ENCODE data around the gene SLC22A23.

The SLC22A23 gene

GRCh38 chr6:3328145-3328544 is 128.7 kb downstream of the SLC22A23 start:
- H3K27ac Mint-ChIP-seq, result no peak overlapping the region
- DNase-seq, result no peak
- H3K4me1 Mint-ChIP-seq, result peaks cover 56% of the 10 kb centered on the region
- H3K36me3 Mint-ChIP-seq (ENCODE audit: low read depth), result no peaks in the 10 kb centered on the region
- no peak for TF ChIP-seq CTCF (IDR thresholded peaks at IDR 0.05)
- H3K4me3 Mint-ChIP-seq, result no peak overlapping the region
- no peaks in the 10 kb centered on the region for H3K9me3 Mint-ChIP-seq
- peaks cover 8% of the 10 kb centered on the region for H3K27me3 Mint-ChIP-seq (ENCODE audit: low read depth, poor library complexity)

- no peak for DNase-seq
- Mint-ChIP-seq H3K36me3 (ENCODE audit: low read depth) (peaks cover 6% of the 10 kb centered on the region), H3K4me1 (peaks cover 49% of the 10 kb centered on the region), H3K27me3 (ENCODE audit: low read depth, poor library complexity) (peaks cover 8% of the 10 kb centered on the region), H3K9me3 (no peaks in the 10 kb centered on the region), H3K27ac (no peak overlapping the region), H3K4me3 (no peak overlapping the region)
- TF ChIP-seq CTCF (IDR thresholded peaks at IDR 0.05), result no peak
These were observed 129.4 kb downstream of the SLC22A23 start for GRCh38 chr6:3327403-3327802.

GRCh38 chr6:3326981-3327380 is 129.9 kb downstream of the SLC22A23 start:
- TF ChIP-seq CTCF (IDR thresholded peaks at IDR 0.05), result no peak
- no peak overlapping the region for H3K4me3 Mint-ChIP-seq
- peaks cover 8% of the 10 kb centered on the region for H3K27me3 Mint-ChIP-seq (ENCODE audit: low read depth, poor library complexity)
- no peak overlapping the region for H3K27ac Mint-ChIP-seq
- H3K9me3 Mint-ChIP-seq, result no peaks in the 10 kb centered on the region
- peaks cover 6% of the 10 kb centered on the region for H3K36me3 Mint-ChIP-seq (ENCODE audit: low read depth)
- no peak for DNase-seq
- H3K4me1 Mint-ChIP-seq, result peaks cover 45% of the 10 kb centered on the region

- Mint-ChIP-seq H3K27me3 (ENCODE audit: low read depth, poor library complexity) (peaks cover 8% of the 10 kb centered on the region), H3K36me3 (ENCODE audit: low read depth) (peaks cover 6% of the 10 kb centered on the region), H3K9me3 (no peaks in the 10 kb centered on the region), H3K4me1 (peaks cover 39% of the 10 kb centered on the region), H3K27ac (no peak overlapping the region), H3K4me3 (no peak overlapping the region)
- DNase-seq, result no peak
- no peak for TF ChIP-seq CTCF (IDR thresholded peaks at IDR 0.05)
These were observed 130.5 kb downstream of the SLC22A23 start for GRCh38 chr6:3326184-3326971.

- H3K4me3 Mint-ChIP-seq, result no peak overlapping the region
- H3K27ac Mint-ChIP-seq, result peak overlapping the region; percentile 34
- H3K9me3 Mint-ChIP-seq, result no peaks in the 10 kb centered on the region
- DNase-seq, result no peak
- H3K27me3 Mint-ChIP-seq (ENCODE audit: low read depth, poor library complexity), result peaks cover 8% of the 10 kb centered on the region
- TF ChIP-seq CTCF (IDR thresholded peaks at IDR 0.05), result no peak
- peaks cover 6% of the 10 kb centered on the region for H3K36me3 Mint-ChIP-seq (ENCODE audit: low read depth)
- H3K4me1 Mint-ChIP-seq, result peaks cover 36% of the 10 kb centered on the region
These were observed 131.6 kb downstream of the SLC22A23 start for GRCh38 chr6:3325210-3325609.
